HUDEP-2 (cell line): ENCODE data around the gene XPO4.

Experiments
- DNase-seq, 76 experiments: peaks; one replicate each; lab custom pipeline; 2025; ENCODE audit not compliant: unreplicated experiment in 76 of 76; lab: John Stamatoyannopoulos, UW

Gene XPO4

GRCh38 chr13:20729633-20730585, 172.6 kb downstream of the XPO4 start:
- DNase-seq, result no peak

- DNase-seq, result no peak
Measured at GRCh38 chr13:20728579-20729311, 173.8 kb downstream of the XPO4 start.

GRCh38 chr13:20727856-20728255, 174.7 kb downstream of the XPO4 start:
- DNase-seq, result no peak
